GM10266 (cell line): ENCODE data around the gene BAG1.

Source experiments
- DNase-seq: peaks from one replicate; pipeline ENCODE4 v3.0.0; 2012; ENCODE audit errors: extremely low spot score
- CTCF ChIP-seq: IDR thresholded peaks from 2 replicates; pipeline ENCODE4 v1.5.1; 2012; ENCODE audit warnings: mild to moderate bottlenecking, low read depth; ENCODE audit not compliant: control insufficient read depth, insufficient read depth; ENCODE audit errors: missing control alignments

BAG1 gene

DNA sequence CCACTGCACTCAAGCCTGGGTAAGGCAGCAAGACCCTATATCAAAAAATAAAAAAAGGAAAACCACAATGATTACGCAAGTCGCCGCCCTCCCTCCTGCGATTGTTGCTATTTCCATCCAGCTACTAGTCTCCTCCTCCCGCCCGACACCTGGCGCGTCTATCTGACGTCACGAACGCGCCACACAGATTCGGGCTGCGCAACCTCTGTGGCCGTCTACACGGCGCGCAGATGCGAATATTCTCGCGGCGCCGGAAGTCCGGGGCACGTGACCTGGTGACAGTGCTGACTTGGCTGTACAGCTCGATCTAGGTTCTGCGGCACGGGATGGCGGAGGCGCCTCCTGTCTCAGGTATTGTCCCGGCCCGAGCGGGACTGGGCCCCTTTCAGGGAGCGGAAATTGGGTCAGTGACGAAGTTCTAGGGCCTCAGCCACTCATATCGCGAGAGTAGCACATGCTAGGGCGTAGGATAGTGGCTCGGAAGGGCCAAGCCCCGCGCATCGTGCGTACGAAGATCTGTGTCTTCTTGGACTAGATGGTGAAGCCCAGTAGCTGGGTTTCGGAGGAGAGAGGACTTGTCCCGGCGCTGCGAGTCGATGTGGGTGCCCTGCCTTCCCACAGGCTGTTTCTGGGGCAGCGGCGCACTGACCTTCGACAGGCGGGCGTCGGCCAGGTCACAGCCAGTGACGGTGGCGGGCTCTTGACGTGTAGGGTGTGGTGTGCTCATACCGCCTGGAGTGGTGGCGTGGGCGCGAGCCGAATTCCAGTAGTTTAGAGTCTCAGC is 25.9 kb upstream of the BAG1 start, which contains the start of gene NFX1:
TSS of gene NFX1 (plus strand) at position 270 of the 784 bp plus-strand sequence. CDS start at position 327, 57 bp downstream.
- DNase-seq: peak; percentile 86
- no peak for TF ChIP-seq CTCF

- DNase-seq: no peak
- no peak for TF ChIP-seq CTCF
Observed at GRCh38 chr9:33289936-33290246, 25.4 kb upstream of the BAG1 start.

- DNase-seq: no peak
- TF ChIP-seq CTCF: no peak
Observed at GRCh38 chr9:33289496-33289895, 25.0 kb upstream of the BAG1 start.

- DNase-seq: no peak
- TF ChIP-seq CTCF: no peak
Observed at GRCh38 chr9:33288828-33289483, 24.4 kb upstream of the BAG1 start.

DNA sequence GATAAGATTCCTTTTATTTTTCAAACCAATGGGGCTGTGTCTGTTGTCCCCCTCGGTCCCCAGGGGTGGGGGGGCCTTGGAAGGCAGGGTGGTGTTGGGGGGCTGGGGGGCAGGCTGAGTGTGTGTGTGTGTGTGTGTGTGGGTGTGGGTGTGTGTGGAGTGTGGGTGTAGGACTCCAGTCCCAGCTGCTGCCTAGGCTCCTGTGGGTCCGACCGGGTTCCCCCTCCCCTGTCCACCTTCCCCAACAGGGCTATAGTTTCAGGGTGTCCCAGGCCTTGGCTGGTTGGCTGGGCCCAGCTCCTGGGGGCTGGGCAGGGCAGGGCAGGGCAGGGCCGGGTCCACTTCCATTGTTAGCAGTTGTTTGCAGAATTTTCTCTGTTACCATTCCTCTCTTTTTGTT is 23.7 kb upstream of the BAG1 start:
- no peak for TF ChIP-seq CTCF
- DNase-seq: no peak

DNA sequence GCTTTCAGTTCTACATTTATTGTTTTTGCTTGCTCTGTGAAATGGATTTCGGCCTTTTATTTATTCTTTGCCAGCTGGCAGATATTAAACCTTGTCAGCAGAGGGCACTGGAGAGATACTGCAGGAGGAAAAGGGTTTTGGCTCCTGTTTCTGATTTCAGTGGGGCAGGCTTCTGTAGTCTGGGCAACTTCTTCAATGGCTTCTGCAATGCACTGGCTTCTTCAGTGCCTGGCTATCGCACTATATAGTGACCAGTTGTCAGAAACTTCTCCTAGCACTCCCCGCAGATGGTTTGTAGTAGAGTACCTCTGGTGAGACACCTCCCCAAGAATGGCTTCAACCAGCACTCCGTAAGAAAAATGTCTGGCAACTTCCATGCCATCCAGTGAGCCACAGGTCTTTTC is 22.6 kb upstream of the BAG1 start:
- peak; percentile 79 for TF ChIP-seq CTCF

DNA sequence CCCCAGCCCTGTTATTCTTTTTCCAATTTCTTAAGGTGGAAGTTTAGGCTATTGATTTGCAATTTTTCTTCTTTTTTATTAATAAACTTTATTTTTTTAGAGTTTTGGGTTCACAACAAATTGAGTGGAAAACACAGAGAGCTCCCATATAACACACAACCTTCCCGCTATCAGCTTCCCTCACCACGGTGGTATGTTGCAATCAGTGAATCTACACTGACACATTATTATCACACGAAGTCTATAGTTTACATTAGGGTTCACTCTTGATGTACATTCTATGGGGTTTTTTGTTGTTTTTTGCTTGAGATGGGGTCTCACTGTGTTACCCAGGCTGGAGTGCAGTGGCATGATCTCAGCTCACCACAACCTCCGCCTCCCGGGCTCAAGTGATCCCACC is 21.0 kb upstream of the BAG1 start:
- no peak for DNase-seq
- TF ChIP-seq CTCF: no peak

More for the DNA sequence above, 22.6 kb upstream of the BAG1 start:
- DNase-seq: peak; percentile 55
